SK-N-SH (cell line): ENCODE results near the gene CFAP97. TPM values are rescaled to one million over a fixed set of nuclear protein-coding genes. Genes with fewer than 3 reads are reported as not detected.

ENCODE experiments used
- CTCF ChIA-PET: fragments of 300-600, 350-600 bp; formaldehyde crosslinking; extraction: SDS; loops from one replicate; lab custom pipeline; 2021; lab: Yijun Ruan, JAX
- POLR2A ChIA-PET: fragments of 350-600 bp; sonication (Branson Sonifier 250); formaldehyde crosslinking; extraction: SDS; loops from one replicate; lab custom pipeline; 2020; ENCODE audit warnings: antibody characterized with exemption, inconsistent platforms; lab: Yijun Ruan, JAX
- DNase-seq: peaks from one replicate; pipeline ENCODE4 v3.0.0; 2012
- H2AFZ ChIP-seq: fragments of 200-600 bp; sonication (generic); 2 replicates; pipeline ENCODE4 v1.8.1; 2016; ENCODE audit warnings: antibody characterized with exemption, mild to moderate bottlenecking, low read depth
- H3F3A ChIP-seq: fragments of 200-600 bp; sonication (generic); replicated peaks from 2 replicates; pipeline ENCODE3; 2016; ENCODE audit warnings: antibody characterized with exemption, mild to moderate bottlenecking; ENCODE audit not compliant: insufficient read depth
- H3K27ac ChIP-seq, 2 experiments: fragments of 200-500 bp in 1 of 2; fragments of 200-600 bp in 1 of 2; sonication (Bioruptor generic) in 1 of 2; sonication (generic), shearing (Covaris generic) in 1 of 2; 2 replicates each; pipeline versions ENCODE4 v1.5.1 to v1.6.1; 2014 to 2016; ENCODE audit warnings: low read depth in 2 of 2, inconsistent platforms in 1 of 2, low read length in 1 of 2, mild to moderate bottlenecking in 1 of 2, mixed read lengths in 1 of 2
- H3K27me3 ChIP-seq: fragments of 200-600 bp; sonication (generic), shearing (Covaris generic); 2 replicates; pipeline ENCODE4 v1.6.1; 2016; ENCODE audit warnings: mixed run types; ENCODE audit not compliant: insufficient read depth
- H3K36me3 ChIP-seq, 2 experiments: fragments of 200-500 bp in 1 of 2; fragments of 200-600 bp in 1 of 2; sonication (Bioruptor generic) in 1 of 2; sonication (generic) in 1 of 2; replicated peaks in 1 of 2; 2 replicates each; pipeline versions ENCODE3 to v1.5.1; 2014 to 2016; ENCODE audit warnings: low read length in 1 of 2, mild to moderate bottlenecking in 1 of 2; ENCODE audit not compliant: insufficient read depth in 2 of 2, control insufficient read depth in 1 of 2
- H3K4me1 ChIP-seq, 2 experiments: fragments of 200-500 bp in 1 of 2; fragments of 200-600 bp in 1 of 2; sonication (Bioruptor generic) in 1 of 2; sonication (generic), shearing (Covaris generic) in 1 of 2; 2 replicates each; pipeline versions ENCODE4 v1.5.1 to v1.6.1; 2014 to 2016; ENCODE audit warnings: low read depth in 1 of 2, low read length in 1 of 2, mixed run types in 1 of 2; ENCODE audit not compliant: insufficient read depth in 2 of 2, control insufficient read depth in 1 of 2
- H3K4me2 ChIP-seq: fragments of 200-600 bp; sonication (generic), shearing (Covaris generic); 2 replicates; pipeline ENCODE4 v1.6.1; 2017; ENCODE audit warnings: mixed run types
- H3K4me3 ChIP-seq, 2 experiments: fragments of 200-500 bp in 1 of 2; fragments of 200-600 bp in 1 of 2; sonication (Bioruptor generic) in 1 of 2; sonication (generic), shearing (Covaris generic) in 1 of 2; 2 replicates each; pipeline versions ENCODE4 v1.5.1 to v1.8.1; 2014 to 2016; ENCODE audit warnings: low read depth in 2 of 2, inconsistent platforms in 1 of 2, low read length in 1 of 2, mild to moderate bottlenecking in 1 of 2, mixed read lengths in 1 of 2, moderate library complexity in 1 of 2
- H3K79me2 ChIP-seq: fragments of 200-600 bp; sonication (generic); 2 replicates; pipeline ENCODE4 v1.8.1; 2017; ENCODE audit warnings: mild to moderate bottlenecking; ENCODE audit not compliant: insufficient read depth
- H3K9ac ChIP-seq: fragments of 200-600 bp; sonication (generic); 2 replicates; pipeline ENCODE4 v1.6.1; 2017; ENCODE audit warnings: mixed run types
- H3K9me2 ChIP-seq: fragments of 200-600 bp; sonication (generic); 2 replicates; pipeline ENCODE4 v1.6.1; 2017; ENCODE audit warnings: mixed run types
- H3K9me3 ChIP-seq: fragments of 200-600 bp; sonication (generic); 2 replicates; pipeline ENCODE4 v1.6.1; 2017; ENCODE audit warnings: mixed run types, mild to moderate bottlenecking, moderate library complexity
- H4K20me1 ChIP-seq: fragments of 200-600 bp; sonication (generic); 2 replicates; pipeline ENCODE4 v1.6.1; 2017; ENCODE audit warnings: mild to moderate bottlenecking, mixed run types; ENCODE audit not compliant: insufficient read depth
- CHD2 ChIP-seq: fragments of 150-350 bp; IDR thresholded peaks from 2 replicates; pipeline ENCODE4 v1.6.1; 2018; ENCODE audit warnings: low read length; ENCODE audit not compliant: partially characterized antibody
- ELF1 ChIP-seq: IDR thresholded peaks from 2 replicates; pipeline ENCODE4 v1.4.0; 2012
- EP300 ChIP-seq, 2 experiments: IDR thresholded peaks; 2 replicates each; pipeline versions ENCODE4 v1.4.0 to v1.6.1; 2012; ENCODE audit warnings: borderline replicate concordance in 1 of 2, low read depth in 1 of 2, low read length in 1 of 2
- FOXM1 ChIP-seq: IDR thresholded peaks from 2 replicates; pipeline ENCODE4 v1.4.0; 2012; ENCODE audit warnings: low read depth, mild to moderate bottlenecking
- GABPA ChIP-seq: IDR thresholded peaks from 2 replicates; pipeline ENCODE4 v1.4.0; 2012; ENCODE audit warnings: low read depth, mild to moderate bottlenecking
- GATA2 ChIP-seq: sonication (generic); formaldehyde crosslinking; IDR thresholded peaks from 2 replicates; pipeline ENCODE4 v1.5.0; 2020; ENCODE audit warnings: mild to moderate bottlenecking, missing genetic modification reagents
- MEF2A ChIP-seq: IDR thresholded peaks from 2 replicates; pipeline ENCODE4 v1.4.0; 2012; ENCODE audit warnings: low read depth, borderline replicate concordance
- MXI1 ChIP-seq: IDR thresholded peaks from 2 replicates; pipeline ENCODE4 v1.6.1; 2012; ENCODE audit warnings: mild to moderate bottlenecking, low read depth, low read length, improper control_type of control experiment
- POLR2AphosphoS5 ChIP-seq: IDR thresholded peaks from 2 replicates; pipeline ENCODE4 v1.6.1; 2012; ENCODE audit warnings: low read depth, low read length
- SIN3A ChIP-seq: IDR thresholded peaks from 2 replicates; pipeline ENCODE4 v1.6.1; 2012; ENCODE audit warnings: low read depth, mild to moderate bottlenecking, low read length, moderate library complexity, borderline replicate concordance
- TAF1 ChIP-seq: IDR thresholded peaks from 2 replicates; pipeline ENCODE4 v1.6.1; 2012; ENCODE audit warnings: low read depth, mild to moderate bottlenecking, low read length, moderate library complexity, borderline replicate concordance
- YY1 ChIP-seq: IDR thresholded peaks from 2 replicates; pipeline ENCODE4 v1.4.0; 2012; ENCODE audit warnings: low read depth, mild to moderate bottlenecking
- WGBS: methylation state at CpG from one replicate; pipeline ENCODE4 v1.1.6; 2017; ENCODE audit warnings: low lambda C conversion rate; 5-methylcytosine and 5-hydroxymethylcytosine counted together
- polyA plus RNA-seq, 3 experiments: library from polyadenylated mRNA; depleted of rRNA; stranded (reverse); fragments of >200 nt; gene quantifications; 2 replicates each; pipeline ENCODE4 v1.2.3, GENCODE V29; 2012
- TF ChIP-seq, protein P1 (sequence below): fragments of 150-350 bp; IDR thresholded peaks from 2 replicates; pipeline ENCODE4 v1.6.1; 2017; ENCODE audit warnings: antibody characterized with exemption, low read length, low read depth, borderline replicate concordance
- TF ChIP-seq, protein P2 (sequence below): IDR thresholded peaks from 2 replicates; pipeline ENCODE4 v1.4.0; 2012; ENCODE audit warnings: low read depth
- TF ChIP-seq, protein P3 (sequence below): IDR thresholded peaks from 2 replicates; pipeline ENCODE4 v1.4.0; 2012; ENCODE audit warnings: low read depth, borderline replicate concordance

The CFAP97 gene
- polyA plus RNA-seq, 1 of the 3 experiments (the other 2 are of a cell fraction), result 10.6 TPM

DNA sequence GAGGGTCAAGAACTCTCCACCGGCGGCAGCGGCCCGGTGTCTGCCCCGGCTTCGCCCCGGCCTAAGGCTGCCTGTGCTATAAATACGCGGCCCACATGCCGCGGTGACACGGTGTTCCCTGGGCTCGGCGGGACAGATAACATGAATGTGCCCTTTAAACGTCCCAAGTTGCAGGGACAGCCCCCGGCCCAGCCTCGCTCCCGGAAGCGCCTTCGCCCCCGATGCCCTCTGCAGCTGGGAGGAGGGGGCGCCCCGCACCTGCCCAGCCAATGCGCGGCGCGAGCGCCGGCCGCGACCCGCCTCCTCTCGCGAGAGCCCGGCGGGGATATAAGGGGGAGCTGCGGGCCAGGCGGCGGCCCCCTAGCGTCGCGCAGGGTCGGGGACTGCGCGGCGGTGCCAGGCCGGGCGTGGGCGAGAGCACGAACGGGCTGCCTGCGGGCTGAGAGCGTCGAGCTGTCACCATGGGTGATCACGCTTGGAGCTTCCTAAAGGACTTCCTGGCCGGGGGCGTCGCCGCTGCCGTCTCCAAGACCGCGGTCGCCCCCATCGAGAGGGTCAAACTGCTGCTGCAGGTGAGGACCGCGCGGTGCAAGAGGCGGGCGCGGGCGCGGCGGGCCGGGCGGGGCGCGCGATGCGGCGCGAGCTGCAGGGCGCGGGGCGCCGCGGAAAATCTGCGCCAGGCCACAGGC lies 60.7 kb downstream of the CFAP97 start, which contains the start of gene SLC25A4 (continued):
- TF ChIP-seq MEF2A (no peak), EP300 (IDR thresholded peaks at IDR 0.05; ENCODE audit: borderline replicate concordance in 1 of 2, low read depth in 1 of 2, low read length in 1 of 2) (no peak), GABPA (no peak), YY1 (no peak), TAF1 (peak; percentile 85; the same call in 1 of the 2 replicates), CHD2 (peak; percentile 100), MXI1 (peak; percentile 85), POLR2AphosphoS5 (peak; percentile 97), SIN3A (peak; percentile 96)
- TF ChIP-seq, protein P1, sequence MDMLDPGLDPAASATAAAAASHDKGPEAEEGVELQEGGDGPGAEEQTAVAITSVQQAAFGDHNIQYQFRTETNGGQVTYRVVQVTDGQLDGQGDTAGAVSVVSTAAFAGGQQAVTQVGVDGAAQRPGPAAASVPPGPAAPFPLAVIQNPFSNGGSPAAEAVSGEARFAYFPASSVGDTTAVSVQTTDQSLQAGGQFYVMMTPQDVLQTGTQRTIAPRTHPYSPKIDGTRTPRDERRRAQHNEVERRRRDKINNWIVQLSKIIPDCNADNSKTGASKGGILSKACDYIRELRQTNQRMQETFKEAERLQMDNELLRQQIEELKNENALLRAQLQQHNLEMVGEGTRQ, result no peak
- TF ChIP-seq, protein P2, sequence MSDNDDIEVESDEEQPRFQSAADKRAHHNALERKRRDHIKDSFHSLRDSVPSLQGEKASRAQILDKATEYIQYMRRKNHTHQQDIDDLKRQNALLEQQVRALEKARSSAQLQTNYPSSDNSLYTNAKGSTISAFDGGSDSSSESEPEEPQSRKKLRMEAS, result peak; percentile 81

DNA sequence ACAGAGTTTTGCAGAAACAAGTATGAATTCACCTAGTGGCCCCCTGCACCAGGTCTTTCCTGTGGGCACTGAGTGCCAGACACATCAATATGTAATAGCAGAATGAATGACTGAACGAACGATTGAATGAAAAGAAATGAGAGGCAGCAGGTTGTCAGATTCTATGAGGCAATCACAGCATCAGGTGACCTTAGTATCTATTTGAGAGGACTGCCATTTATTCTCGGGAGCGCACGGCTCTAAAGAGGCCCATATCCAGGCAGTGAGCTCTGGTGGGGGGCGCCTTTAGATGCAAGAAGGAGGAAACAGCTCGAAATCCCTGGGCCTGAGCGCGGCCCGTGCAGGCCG lies 61.3 kb downstream of the CFAP97 start:
- Histone ChIP-seq H3F3A (peaks cover 4% of the 10 kb centered on the region), H3K9me2 (no peaks in the 10 kb centered on the region), H3K4me1 (peaks cover 0 to 23% of the 10 kb centered on the region in 2 experiments; a peak in 2 of 4 replicates), H3K4me2 (peak overlapping the region; percentile 76), H3K27me3 (no peaks in the 10 kb centered on the region), H2AFZ (peak overlapping the region; percentile 82), H3K9ac (peak overlapping the region; percentile 38; the same call in 1 of the 2 replicates), H3K27ac (peak overlapping the region in 1 of 2 experiments; percentile 83; a peak in 2 of 4 replicates), H3K79me2 (peaks cover 24% of the 10 kb centered on the region; the same call in 1 of the 2 replicates), H3K4me3 (peak overlapping the region; percentile 71 to 88), H3K36me3 (peaks cover 0 to 18% of the 10 kb centered on the region in 2 experiments), H4K20me1 (no peaks in the 10 kb centered on the region), H3K9me3 (no peaks in the 10 kb centered on the region)
- WGBS, result 14% methylated on average over 11 of the region's 11 CpGs
- no peak for TF ChIP-seq EP300 (IDR thresholded peaks at IDR 0.05; ENCODE audit: borderline replicate concordance in 1 of 2, low read depth in 1 of 2, low read length in 1 of 2)
- no peak for TF ChIP-seq FOXM1
- no peak for TF ChIP-seq MXI1
- no peak for TF ChIP-seq ELF1
- no peak for TF ChIP-seq GABPA
- no peak for TF ChIP-seq TAF1
- TF ChIP-seq, protein P3, sequence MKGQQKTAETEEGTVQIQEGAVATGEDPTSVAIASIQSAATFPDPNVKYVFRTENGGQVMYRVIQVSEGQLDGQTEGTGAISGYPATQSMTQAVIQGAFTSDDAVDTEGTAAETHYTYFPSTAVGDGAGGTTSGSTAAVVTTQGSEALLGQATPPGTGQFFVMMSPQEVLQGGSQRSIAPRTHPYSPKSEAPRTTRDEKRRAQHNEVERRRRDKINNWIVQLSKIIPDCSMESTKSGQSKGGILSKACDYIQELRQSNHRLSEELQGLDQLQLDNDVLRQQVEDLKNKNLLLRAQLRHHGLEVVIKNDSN, result no peak
- TF ChIP-seq YY1, result no peak
- no peak for TF ChIP-seq SIN3A
- no peak for TF ChIP-seq GATA2
- ChIA-PET POLR2A (interaction anchor here (0.5 to 1.5 kb wide), 19 partner anchors 8 to 895 kb away, joined by 3 to 7 read pairs (median 4); partner anchors contain the start of genes ANKRD37, CASP3, LRP2BP and PRIMPOL), CTCF (interaction anchor here (0.9 to 3.4 kb wide), 18 partner anchors 8 to 896 kb away, joined by 3 to 18 read pairs (median 4); partner anchors contain the start of gene SNX25)
- no peak for DNase-seq
